ENCODE data around the gene ACOXL.

ACOXL gene

GRCh38 chr2:111161971-111162370 lies 429.6 kb downstream of the ACOXL start:
- H3K4me3 ChIP-seq (ENCODE audit: low read depth, low read length), result no peak overlapping the region
- no peak for TF ChIP-seq CTCF (IDR thresholded peaks at IDR 0.05; ENCODE audit: low read depth, low read length)

- no peak overlapping the region for H3K4me3 ChIP-seq (ENCODE audit: low read depth, low read length)
- TF ChIP-seq CTCF (IDR thresholded peaks at IDR 0.05; ENCODE audit: low read depth, low read length), result no peak
These were observed 430.5 kb downstream of the ACOXL start for GRCh38 chr2:111162718-111163331.

- no peak overlapping the region for H3K4me3 ChIP-seq (ENCODE audit: low read depth, low read length)
- no peak for TF ChIP-seq CTCF (IDR thresholded peaks at IDR 0.05; ENCODE audit: low read depth, low read length)
These were observed 431.7 kb downstream of the ACOXL start for GRCh38 chr2:111164078-111164477.

- TF ChIP-seq CTCF (IDR thresholded peaks at IDR 0.05; ENCODE audit: low read depth, low read length), result no peak
- no peak overlapping the region for H3K4me3 ChIP-seq (ENCODE audit: low read depth, low read length)
These were observed 432.7 kb downstream of the ACOXL start for GRCh38 chr2:111165084-111165483.

- TF ChIP-seq CTCF (IDR thresholded peaks at IDR 0.05; ENCODE audit: low read depth, low read length), result no peak
- H3K4me3 ChIP-seq (ENCODE audit: low read depth, low read length), result no peak overlapping the region
These were observed 433.7 kb downstream of the ACOXL start for GRCh38 chr2:111166115-111166514.

GRCh38 chr2:111167076-111167862 lies 434.9 kb downstream of the ACOXL start:
- TF ChIP-seq CTCF (IDR thresholded peaks at IDR 0.05; ENCODE audit: low read depth, low read length), result no peak
- H3K4me3 ChIP-seq (ENCODE audit: low read depth, low read length), result no peak overlapping the region

- no peak overlapping the region for H3K4me3 ChIP-seq (ENCODE audit: low read depth, low read length)
- no peak for TF ChIP-seq CTCF (IDR thresholded peaks at IDR 0.05; ENCODE audit: low read depth, low read length)
These were observed 435.4 kb downstream of the ACOXL start for GRCh38 chr2:111167863-111168162.

All from WI38 (cell line).